HepG2 (cell line): Measurements from ENCODE around the gene CHST14. TPM values are rescaled to one million over a fixed set of nuclear protein-coding genes. Genes with fewer than 3 reads are reported as not detected.

Experiments
- AKAP8 ChIP-seq: sonication (generic); formaldehyde crosslinking; IDR thresholded peaks from 2 replicates; pipeline ENCODE4 v1.5.1; 2020; ENCODE audit warnings: mild to moderate bottlenecking, missing genetic modification reagents
- CEBPG ChIP-seq: IDR thresholded peaks from 2 replicates; pipeline ENCODE4 v1.6.1; 2016
- GTF2F1 ChIP-seq: fragments of 150-350 bp; IDR thresholded peaks from 2 replicates; pipeline ENCODE4 v1.6.1; 2014; ENCODE audit warnings: low read length
- NR2F2 ChIP-seq: IDR thresholded peaks from 2 replicates; pipeline ENCODE4 v1.6.1; 2012; ENCODE audit warnings: low read depth, inconsistent platforms, borderline replicate concordance
- RAD51 ChIP-seq: fragments of 450-650 bp; IDR thresholded peaks from 2 replicates; pipeline ENCODE4 v1.6.1; 2016; ENCODE audit warnings: borderline replicate concordance
- SATB2 ChIP-seq: sonication (generic); formaldehyde crosslinking; IDR thresholded peaks from 2 replicates; pipeline ENCODE4 v1.5.0; 2020; ENCODE audit warnings: missing genetic modification reagents
- TAF15 ChIP-seq: fragments of 200-400 bp; formaldehyde crosslinking; IDR thresholded peaks from one replicate; pipeline ENCODE4 v1.6.1; 2018; ENCODE audit warnings: mild to moderate bottlenecking, low read depth, low read length; ENCODE audit not compliant: poor library complexity, severe bottlenecking
- XRCC5 ChIP-seq: fragments of 200-400 bp; formaldehyde crosslinking; optimal IDR thresholded peaks from 2 replicates; pipeline ENCODE3; 2017; ENCODE audit warnings: mild to moderate bottlenecking, low read length
- ZBTB42 ChIP-seq: sonication (generic); formaldehyde crosslinking; IDR thresholded peaks from 2 replicates; pipeline ENCODE4 v1.5.0; 2020; ENCODE audit warnings: mild to moderate bottlenecking, missing genetic modification reagents
- ZFX ChIP-seq: sonication (generic); formaldehyde crosslinking; IDR thresholded peaks from 2 replicates; pipeline ENCODE4 v1.4.0; 2020; ENCODE audit warnings: mild to moderate bottlenecking, low read depth, missing genetic modification reagents, moderate library complexity
- ZNF136 ChIP-seq: sonication (generic); formaldehyde crosslinking; IDR thresholded peaks from 2 replicates; pipeline ENCODE4 v1.8.1; 2022; ENCODE audit warnings: low read depth, mild to moderate bottlenecking, moderate library complexity, missing genetic modification reagents
- ZNF256 ChIP-seq: sonication (generic); formaldehyde crosslinking; conservative IDR thresholded peaks from 2 replicates; pipeline ENCODE4 v1.4.0; 2020; ENCODE audit warnings: missing genetic modification reagents
- ZNF274 ChIP-seq: sonication (generic); formaldehyde crosslinking; IDR thresholded peaks from 2 replicates; pipeline ENCODE4 v1.5.1; 2020; ENCODE audit warnings: mild to moderate bottlenecking, missing genetic modification reagents
- ZNF460 ChIP-seq: sonication (generic); formaldehyde crosslinking; IDR thresholded peaks from 2 replicates; pipeline ENCODE4 v1.5.1; 2020; ENCODE audit warnings: missing genetic modification reagents, mild to moderate bottlenecking, borderline replicate concordance
- ZNF547 ChIP-seq: sonication (generic); formaldehyde crosslinking; IDR thresholded peaks from 2 replicates; pipeline ENCODE4 v1.5.1; 2020; ENCODE audit warnings: mild to moderate bottlenecking, missing genetic modification reagents
- ZNF644 ChIP-seq: IDR thresholded peaks from 2 replicates; pipeline ENCODE4 v1.6.1; 2016; ENCODE audit warnings: low read depth
- ZNF703 ChIP-seq: sonication (generic); formaldehyde crosslinking; IDR thresholded peaks from 2 replicates; pipeline ENCODE4 v1.5.1; 2020; ENCODE audit warnings: missing genetic modification reagents, mild to moderate bottlenecking, moderate library complexity, borderline replicate concordance
- ZNF780A ChIP-seq: sonication (generic); formaldehyde crosslinking; IDR thresholded peaks from 2 replicates; pipeline ENCODE4 v1.8.0; 2022; ENCODE audit warnings: mild to moderate bottlenecking, missing genetic modification reagents, moderate library complexity
- polyA plus RNA-seq, 8 experiments: library from polyadenylated mRNA; depleted of rRNA in 3 of 8; stranded (reverse) in 7 of 8; unstranded in 1 of 8; fragments of >200 nt; fragmentation: Illumina TruSeq in 4 of 8; extraction: Trizol in 4 of 8; gene quantifications; 2 replicates each; pipeline versions ENCODE4 v1.2.1 to v1.2.3, GENCODE V29; 2011 to 2016; ENCODE audit warnings: low read depth in 4 of 8, missing spikeins in 1 of 8, mixed read lengths in 1 of 8; ENCODE audit not compliant: insufficient read depth in 1 of 8
- total RNA-seq, 5 experiments: library from RNA; depleted of rRNA; stranded (reverse); fragments of >200 nt; fragmentation: Illumina TruSeq; extraction: Trizol; gene quantifications; 2 replicates each; pipeline ENCODE4 v1.2.3, GENCODE V29; 2016; ENCODE audit warnings: low read depth in 1 of 5
- TF ChIP-seq, protein P1 (sequence below): sonication (generic); formaldehyde crosslinking; conservative IDR thresholded peaks from 2 replicates; pipeline ENCODE4 v1.4.0; 2020; ENCODE audit warnings: missing genetic modification reagents
- TF ChIP-seq, protein P2 (sequence below): sonication (generic); formaldehyde crosslinking; IDR thresholded peaks from 2 replicates; pipeline ENCODE4 v1.4.0; 2020; ENCODE audit warnings: missing genetic modification reagents, mild to moderate bottlenecking, borderline replicate concordance
- TF ChIP-seq, protein P3 (sequence below): sonication (generic); formaldehyde crosslinking; IDR thresholded peaks from 2 replicates; pipeline ENCODE4 v1.5.0; 2020; ENCODE audit warnings: mild to moderate bottlenecking, low read depth, missing genetic modification reagents, borderline replicate concordance
- TF ChIP-seq, protein P4 (sequence below): sonication (generic); formaldehyde crosslinking; IDR thresholded peaks from 2 replicates; pipeline ENCODE4 v1.5.1; 2020; ENCODE audit warnings: missing genetic modification reagents, mild to moderate bottlenecking, borderline replicate concordance
- TF ChIP-seq, protein P5 (sequence below): sonication (generic); formaldehyde crosslinking; IDR thresholded peaks from 2 replicates; pipeline ENCODE4 v1.5.0; 2020; ENCODE audit warnings: missing genetic modification reagents

CHST14 gene
- total and polyA plus RNA-seq, 2 of the 13 experiments (the other 11 are each of a cell fraction or from before 2014, with no cell fraction given): 8.9 to 12.4 TPM

DNA sequence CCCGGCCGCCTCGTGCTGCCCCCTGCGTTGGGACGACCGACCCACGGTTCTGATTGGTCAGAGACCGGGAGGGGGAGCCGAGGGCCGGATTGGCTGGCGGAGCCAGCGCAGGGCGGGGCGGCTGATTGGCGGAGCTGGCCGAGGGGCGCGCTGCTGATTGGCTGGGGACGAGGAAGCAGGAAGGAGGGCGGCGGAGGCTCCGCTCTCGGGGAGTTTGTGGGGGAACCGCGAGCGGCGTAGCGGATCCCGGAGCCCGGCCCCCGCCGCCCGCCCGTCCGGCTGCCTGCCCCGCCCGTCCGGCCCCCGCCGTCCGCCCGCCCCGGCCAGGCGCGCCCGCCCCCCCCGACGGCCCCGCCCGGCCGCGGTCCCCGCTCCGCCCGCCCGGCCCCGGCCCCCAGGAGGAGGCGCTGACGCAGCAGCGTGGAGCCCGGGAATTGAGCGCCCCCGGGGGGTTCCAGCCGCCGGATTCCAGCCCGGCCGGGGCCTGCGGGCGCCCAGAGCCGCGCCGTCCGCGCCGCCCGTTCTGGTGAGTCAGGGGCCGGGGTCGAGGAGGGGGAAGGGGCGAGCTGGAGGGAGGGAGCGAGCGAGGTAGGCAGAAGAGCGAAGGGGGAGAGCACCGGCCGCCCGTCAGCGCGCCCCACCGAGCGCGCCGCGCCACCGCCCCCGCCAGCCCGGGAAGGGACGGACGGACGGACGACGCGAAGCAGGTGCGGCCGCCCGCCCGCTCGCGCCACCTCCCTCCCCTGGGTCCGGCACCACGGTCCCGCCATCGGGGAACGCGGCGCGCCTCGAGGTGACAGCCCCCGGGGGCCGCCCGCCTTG lies 29.8 kb upstream of the CHST14 start, which contains the start of gene BAHD1 (continued):
- TF ChIP-seq ZNF780A (CRISPR knock-in tag): no peak
- TF ChIP-seq ZNF274: no peak
- TF ChIP-seq, protein P1, sequence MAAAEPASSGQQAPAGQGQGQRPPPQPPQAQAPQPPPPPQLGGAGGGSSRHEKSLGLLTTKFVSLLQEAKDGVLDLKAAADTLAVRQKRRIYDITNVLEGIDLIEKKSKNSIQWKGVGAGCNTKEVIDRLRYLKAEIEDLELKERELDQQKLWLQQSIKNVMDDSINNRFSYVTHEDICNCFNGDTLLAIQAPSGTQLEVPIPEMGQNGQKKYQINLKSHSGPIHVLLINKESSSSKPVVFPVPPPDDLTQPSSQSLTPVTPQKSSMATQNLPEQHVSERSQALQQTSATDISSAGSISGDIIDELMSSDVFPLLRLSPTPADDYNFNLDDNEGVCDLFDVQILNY (CRISPR knock-in tag): no peak
- TF ChIP-seq, protein P2, sequence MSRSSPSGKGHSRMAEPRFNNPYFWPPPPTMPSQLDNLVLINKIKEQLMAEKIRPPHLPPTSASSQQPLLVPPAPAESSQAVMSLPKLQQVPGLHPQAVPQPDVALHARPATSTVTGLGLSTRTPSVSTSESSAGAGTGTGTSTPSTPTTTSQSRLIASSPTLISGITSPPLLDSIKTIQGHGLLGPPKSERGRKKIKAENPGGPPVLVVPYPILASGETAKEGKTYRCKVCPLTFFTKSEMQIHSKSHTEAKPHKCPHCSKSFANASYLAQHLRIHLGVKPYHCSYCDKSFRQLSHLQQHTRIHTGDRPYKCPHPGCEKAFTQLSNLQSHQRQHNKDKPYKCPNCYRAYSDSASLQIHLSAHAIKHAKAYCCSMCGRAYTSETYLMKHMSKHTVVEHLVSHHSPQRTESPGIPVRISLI (CRISPR knock-in tag): no peak
- no peak for TF ChIP-seq ZNF703 (CRISPR knock-in tag)
- TF ChIP-seq ZNF136 (CRISPR knock-in tag): no peak
- no peak for TF ChIP-seq SATB2
- TF ChIP-seq ZFX (CRISPR knock-in tag): 0 out of 2 replicates have a peak, but pooled peaks have one; percentile 20
- TF ChIP-seq, protein P3, sequence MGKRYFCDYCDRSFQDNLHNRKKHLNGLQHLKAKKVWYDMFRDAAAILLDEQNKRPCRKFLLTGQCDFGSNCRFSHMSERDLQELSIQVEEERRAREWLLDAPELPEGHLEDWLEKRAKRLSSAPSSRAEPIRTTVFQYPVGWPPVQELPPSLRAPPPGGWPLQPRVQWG (CRISPR knock-in tag): no peak
- TF ChIP-seq ZNF256 (CRISPR knock-in tag): no peak
- TF ChIP-seq AKAP8 (CRISPR knock-in tag): no peak
- TF ChIP-seq RAD51: no peak
- no peak for TF ChIP-seq XRCC5
- TF ChIP-seq GTF2F1: no peak
- TF ChIP-seq, protein P4, sequence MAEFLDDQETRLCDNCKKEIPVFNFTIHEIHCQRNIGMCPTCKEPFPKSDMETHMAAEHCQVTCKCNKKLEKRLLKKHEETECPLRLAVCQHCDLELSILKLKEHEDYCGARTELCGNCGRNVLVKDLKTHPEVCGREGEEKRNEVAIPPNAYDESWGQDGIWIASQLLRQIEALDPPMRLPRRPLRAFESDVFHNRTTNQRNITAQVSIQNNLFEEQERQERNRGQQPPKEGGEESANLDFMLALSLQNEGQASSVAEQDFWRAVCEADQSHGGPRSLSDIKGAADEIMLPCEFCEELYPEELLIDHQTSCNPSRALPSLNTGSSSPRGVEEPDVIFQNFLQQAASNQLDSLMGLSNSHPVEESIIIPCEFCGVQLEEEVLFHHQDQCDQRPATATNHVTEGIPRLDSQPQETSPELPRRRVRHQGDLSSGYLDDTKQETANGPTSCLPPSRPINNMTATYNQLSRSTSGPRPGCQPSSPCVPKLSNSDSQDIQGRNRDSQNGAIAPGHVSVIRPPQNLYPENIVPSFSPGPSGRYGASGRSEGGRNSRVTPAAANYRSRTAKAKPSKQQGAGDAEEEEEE (CRISPR knock-in tag): no peak
- TF ChIP-seq NR2F2: no peak
- no peak for TF ChIP-seq CEBPG
- TF ChIP-seq, protein P5, sequence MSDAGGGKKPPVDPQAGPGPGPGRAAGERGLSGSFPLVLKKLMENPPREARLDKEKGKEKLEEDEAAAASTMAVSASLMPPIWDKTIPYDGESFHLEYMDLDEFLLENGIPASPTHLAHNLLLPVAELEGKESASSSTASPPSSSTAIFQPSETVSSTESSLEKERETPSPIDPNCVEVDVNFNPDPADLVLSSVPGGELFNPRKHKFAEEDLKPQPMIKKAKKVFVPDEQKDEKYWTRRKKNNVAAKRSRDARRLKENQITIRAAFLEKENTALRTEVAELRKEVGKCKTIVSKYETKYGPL (CRISPR knock-in tag): no peak
- TF ChIP-seq ZNF460 (CRISPR knock-in tag): no peak
- no peak for TF ChIP-seq TAF15
- TF ChIP-seq ZNF644 (CRISPR knock-in tag): no peak
- no peak for TF ChIP-seq ZBTB42 (CRISPR knock-in tag)
- peak; percentile 40; the same call in 1 of the 2 replicates for TF ChIP-seq ZNF547
